HG03097 (cell line): ENCODE data around the gene PEF1.

Experiments used
- ATAC-seq: cut with Tn5 transposase; IDR thresholded peaks from one replicate; pipeline ENCODE4 v1.9.1; 2021; ENCODE audit not compliant: unreplicated experiment, low FRiP score

Gene PEF1

GRCh38 chr1:31671561-31672201 lies 27.0 kb upstream of the PEF1 start:
- no peak for ATAC-seq

- no peak for ATAC-seq
Measured at GRCh38 chr1:31671147-31671546, 26.5 kb upstream of the PEF1 start.

GRCh38 chr1:31670593-31670964 lies 25.9 kb upstream of the PEF1 start:
- ATAC-seq, result no peak

- no peak for ATAC-seq
Measured at GRCh38 chr1:31669786-31670592, 25.3 kb upstream of the PEF1 start.

- no peak for ATAC-seq
Measured at GRCh38 chr1:31669433-31669785, 24.7 kb upstream of the PEF1 start.

- no peak for ATAC-seq
Measured at GRCh38 chr1:31668303-31668883, 23.7 kb upstream of the PEF1 start.

- no peak for ATAC-seq
Measured at GRCh38 chr1:31667065-31667785, 22.5 kb upstream of the PEF1 start.

GRCh38 chr1:31666263-31666963 lies 21.7 kb upstream of the PEF1 start:
- no peak for ATAC-seq

GRCh38 chr1:31665234-31665878 lies 20.7 kb upstream of the PEF1 start:
- ATAC-seq, result no peak

- ATAC-seq, result no peak
Measured at GRCh38 chr1:31664528-31664927, 19.9 kb upstream of the PEF1 start.

GRCh38 chr1:31663622-31664452 lies 19.2 kb upstream of the PEF1 start:
- ATAC-seq, result no peak

GRCh38 chr1:31662463-31662862 lies 17.8 kb upstream of the PEF1 start:
- ATAC-seq, result no peak

GRCh38 chr1:31661856-31662255 lies 17.2 kb upstream of the PEF1 start:
- no peak for ATAC-seq

- no peak for ATAC-seq
Measured at GRCh38 chr1:31660871-31661455, 16.3 kb upstream of the PEF1 start.

- no peak for ATAC-seq
Measured at GRCh38 chr1:31659889-31660288, 15.2 kb upstream of the PEF1 start.

GRCh38 chr1:31658721-31659120 lies 14.0 kb upstream of the PEF1 start:
- ATAC-seq, result no peak

GRCh38 chr1:31657972-31658510 lies 13.4 kb upstream of the PEF1 start:
- no peak for ATAC-seq

GRCh38 chr1:31657020-31657804 lies 12.5 kb upstream of the PEF1 start:
- no peak for ATAC-seq
